OCI-M2 (cell line): ENCODE results near the gene IQGAP2.

Source experiments
- DNase-seq: peaks from one replicate; lab custom pipeline; 2025; ENCODE audit not compliant: unreplicated experiment; lab: John Stamatoyannopoulos, UW

IQGAP2 gene

GRCh38 chr5:76384705-76385104, 18.4 kb upstream of the IQGAP2 start:
- DNase-seq = no peak

GRCh38 chr5:76385540-76385939, 17.5 kb upstream of the IQGAP2 start:
- no peak for DNase-seq

- no peak for DNase-seq
Measured at GRCh38 chr5:76386360-76386759, 16.7 kb upstream of the IQGAP2 start.

GRCh38 chr5:76388236-76388635, 14.8 kb upstream of the IQGAP2 start:
- DNase-seq = no peak

GRCh38 chr5:76388791-76389512, 14.1 kb upstream of the IQGAP2 start:
- DNase-seq = no peak

GRCh38 chr5:76389513-76390154, 13.5 kb upstream of the IQGAP2 start:
- no peak for DNase-seq

GRCh38 chr5:76391014-76391413, 12.1 kb upstream of the IQGAP2 start:
- no peak for DNase-seq

- no peak for DNase-seq
Measured at GRCh38 chr5:76393035-76393680, 9.9 kb upstream of the IQGAP2 start.

GRCh38 chr5:76397200-76397599, 5.9 kb upstream of the IQGAP2 start:
- no peak for DNase-seq

- no peak for DNase-seq
Measured at GRCh38 chr5:76399268-76399667, 3.8 kb upstream of the IQGAP2 start.

- DNase-seq = no peak
Measured at GRCh38 chr5:76400466-76400865, 2.6 kb upstream of the IQGAP2 start.

- no peak for DNase-seq
Measured at GRCh38 chr5:76401801-76402250, 1.3 kb upstream of the IQGAP2 start.

GRCh38 chr5:76402251-76402885, 717 bp upstream of the IQGAP2 start:
- peak; percentile 49 for DNase-seq

- no peak for DNase-seq
Measured at GRCh38 chr5:76403766-76404222, 709 bp downstream of the IQGAP2 start.

GRCh38 chr5:76404223-76405211, 1.4 kb downstream of the IQGAP2 start:
- no peak for DNase-seq

- no peak for DNase-seq
Measured at GRCh38 chr5:76406014-76406413, 2.9 kb downstream of the IQGAP2 start.

- DNase-seq = no peak
Measured at GRCh38 chr5:76406673-76407072, 3.6 kb downstream of the IQGAP2 start.

GRCh38 chr5:76408104-76408654, 5.1 kb downstream of the IQGAP2 start:
- DNase-seq = no peak

- DNase-seq = no peak
Measured at GRCh38 chr5:76412511-76412910, 9.4 kb downstream of the IQGAP2 start.

- no peak for DNase-seq
Measured at GRCh38 chr5:76413746-76414145, 10.7 kb downstream of the IQGAP2 start.
